Measurements from ENCODE around the gene SLC37A4. TPM values are rescaled to one million over a fixed set of nuclear protein-coding genes. Genes with fewer than 3 reads are reported as not detected.

The SLC37A4 gene
- total and polyA plus RNA-seq, 2 of the 8 experiments (the other 6 are each of a cell fraction or from before 2014, with no cell fraction given) = 35.1 to 91.9 TPM

GRCh38 chr11:119051440-119052162 lies 20.9 kb upstream of the SLC37A4 start:
- no peak for DNase-seq (ENCODE audit: low read depth in 1 of 2, low spot score in 2 of 2)
- POLR2A ChIA-PET (ENCODE audit: partially characterized antibody) = interaction anchor here (0.9 to 2.4 kb wide), 9 partner anchors 10 to 44 kb away, joined by 3 to 14 read pairs (median 5); partner anchors contain the start of genes HMBS and VPS11
- Histone ChIP-seq H3K9me3 (ENCODE audit: insufficient read depth in 2 of 2, low read depth in 1 of 2, low read length in 1 of 2) (no peaks in the 10 kb centered on the region), H4K91ac (replicated peaks; ENCODE audit: insufficient read length, low read length) (no peak overlapping the region), H4K8ac (ENCODE audit: extremely low read depth, insufficient read depth, low read length) (no peak overlapping the region), H3K27ac (ENCODE audit: low read depth, low read length) (no peak overlapping the region), H3K4ac (replicated peaks; ENCODE audit: insufficient read length, low read depth, low read length) (no peak overlapping the region), H3K79me1 (ENCODE audit: low read depth, low read length) (peaks cover 16% of the 10 kb centered on the region), H2BK12ac (ENCODE audit: low read depth, low read length) (no peak overlapping the region), H2BK20ac (ENCODE audit: low read length) (no peak overlapping the region), H3K4me3 (ENCODE audit: extremely low read depth in 1 of 4, insufficient read depth in 2 of 4, low read depth in 3 of 4, low read length in 4 of 4) (no peak overlapping the region), H3K23ac (ENCODE audit: insufficient read length) (no peak overlapping the region), H2AK5ac (ENCODE audit: low read depth, low read length) (no peak overlapping the region), H3K14ac (ENCODE audit: insufficient read length) (no peak overlapping the region), H3K36me3 (ENCODE audit: control insufficient read depth in 2 of 4, insufficient read depth in 4 of 4, low read length in 3 of 4) (peaks cover 59 to 86% (median 83%) of the 10 kb centered on the region in 4 experiments), H2BK120ac (replicated peaks; ENCODE audit: low read depth, low read length) (no peak overlapping the region), H3K4me1 (replicated peaks in 1 of 4; ENCODE audit: control insufficient read depth in 3 of 4, insufficient read depth in 4 of 4, low read length in 3 of 4) (peaks cover 0 to 5% (median 2%) of the 10 kb centered on the region in 4 experiments; a peak in 4 of 7 replicates), H4K20me1 (replicated peaks in 1 of 2; ENCODE audit: control insufficient read depth in 1 of 2, insufficient read depth in 2 of 2, low read length in 2 of 2) (peaks cover 3 to 36% of the 10 kb centered on the region in 2 experiments), H3K79me2 (ENCODE audit: control insufficient read depth in 1 of 2, insufficient read depth in 2 of 2, low read length in 2 of 2) (peaks cover 8 to 21% of the 10 kb centered on the region in 2 experiments; a peak in 3 of 4 replicates), H2BK5ac (ENCODE audit: low read depth, low read length) (no peak overlapping the region), H3K56ac (replicated peaks; ENCODE audit: insufficient read length, low read depth, low read length) (no peak overlapping the region), H3K27me3 (replicated peaks in 1 of 4; ENCODE audit: control insufficient read depth in 3 of 4, extremely low read depth in 1 of 4, insufficient read depth in 3 of 4, low read length in 3 of 4) (no peaks in the 10 kb centered on the region), H3K4me2 (ENCODE audit: insufficient read depth in 1 of 2, low read depth in 2 of 2, low read length in 2 of 2) (no peak overlapping the region), H3K9ac (replicated peaks in 1 of 4; ENCODE audit: extremely low read depth in 1 of 4, low read depth in 3 of 4, low read length in 3 of 4) (no peak overlapping the region), H3K18ac (ENCODE audit: extremely low read depth, low read length) (no peak overlapping the region), H4K5ac (ENCODE audit: insufficient read length, low read depth, low read length) (no peak overlapping the region), H3K23me2 (ENCODE audit: low read depth, low read length) (peaks cover 4% of the 10 kb centered on the region), H2BK15ac (ENCODE audit: low read length) (no peak overlapping the region), H2AFZ (ENCODE audit: low read length) (no peak overlapping the region)
- WGBS, 2 experiments (ENCODE audit: extremely low coverage in 1 of 2, insufficient coverage in 1 of 2, insufficient read length in 1 of 2, insufficient replicate concordance in 2 of 2, low coverage in 1 of 2, low lambda C conversion rate in 2 of 2, missing lambda C conversion rate in 1 of 2) = 88% methylated on average over 17 of the region's 17 CpGs; no CpG with 5 or more reads in 1 of the 2 experiments
- FAIRE-seq = no peak
- CTCF ChIA-PET (ENCODE audit: partially characterized antibody) = interaction anchor here (0.6 to 1.8 kb wide), 5 partner anchors 9 to 362 kb away, joined by 3 to 7 read pairs (median 4); partner anchors contain the start of gene VPS11
- no peak for TF ChIP-seq YY1 (IDR thresholded peaks at IDR 0.05; ENCODE audit: low read depth, low read length)
- no peak for TF ChIP-seq ZNF274 (IDR thresholded peaks at IDR 0.05; ENCODE audit: borderline replicate concordance, extremely low read depth, low read length)
